Right lobe of liver (tissue), 6 donors: ENCODE measurements around the gene STX8. TPM values are rescaled to one million over a fixed set of nuclear protein-coding genes. Genes with fewer than 3 reads are reported as not detected.
A peak's percentile ranks its signal among the peaks of the same experiment; 100 is the strongest.
"Not testable (repeated sequence)": the region's sequence is repeated elsewhere in the genome, so short reads cannot be mapped to it uniquely, and the experiment has no call there.

ENCODE experiments used
- ATAC-seq, 4 donors: fragments of 200-7000 bp; cut with Tn5 transposase; one replicate each; pipeline ENCODE4 v1.9.1; 2020; ENCODE audit warnings: mild to moderate bottlenecking in 4 of 4, moderate library complexity in 4 of 4
- DNase-seq, 3 donors: peaks; one replicate each; pipeline ENCODE4 v3.0.0-alpha.2; 2020
- H3K27ac ChIP-seq, 3 donors: fragments of 200-600 bp; one replicate each; pipeline ENCODE4 v1.8.0; 2022
- H3K27me3 ChIP-seq, 2 donors: fragments of 200-600 bp; one replicate each; pipeline ENCODE4 v1.8.0; 2022
- H3K36me3 ChIP-seq, 4 donors: fragments of 200-600 bp; sonication (generic) in 1 of 4; one replicate each; pipeline versions ENCODE4 v1.5.1 to v1.8.0; 2017 to 2022; ENCODE audit warnings: control low read depth in 1 of 4
- H3K4me1 ChIP-seq, 4 donors: fragments of 200-600 bp; sonication (generic) in 1 of 4; one replicate each; pipeline versions ENCODE4 v1.5.1 to v1.8.0; 2017 to 2022; ENCODE audit warnings: control low read depth in 1 of 4
- H3K4me3 ChIP-seq, 3 donors: fragments of 200-600 bp; one replicate each; pipeline ENCODE4 v1.8.0; 2022
- H3K9me3 ChIP-seq, 4 donors: fragments of 200-600 bp; sonication (generic) in 1 of 4; one replicate each; pipeline versions ENCODE4 v1.5.1 to v1.8.0; 2017 to 2022; ENCODE audit warnings: control low read depth in 1 of 4
- POLR2A ChIP-seq: fragments of 450-650 bp; IDR thresholded peaks from one replicate; pipeline ENCODE4 v1.6.1; 2017; ENCODE audit warnings: antibody characterized with exemption, mild to moderate bottlenecking
- WGBS: methylation state at CpG from one replicate; pipeline ENCODE4 v1.1.6; 2018; ENCODE audit warnings: low coverage, low lambda C conversion rate; ENCODE audit not compliant: insufficient coverage; ENCODE audit errors: missing lambda C conversion rate; 5-methylcytosine and 5-hydroxymethylcytosine counted together
- intact Hi-C, 2 donors: fragments of 100-400 bp; cut with DNase I; formaldehyde crosslinking; loops; one replicate each; pipeline versions ENCODE4 v1.11.2 to v1.14.1; 2022
- total RNA-seq, 6 experiments: library from RNA; depleted of rRNA in 2 of 6; stranded (reverse); fragments of >200 nt in 2 of 6; fragmentation: NEBNext Ultra II Directional in 3 of 6; extraction: Animal tissue kit (Norgen Biotek cat#: 25700) in 3 of 6; gene quantifications; one replicate each; pipeline versions ENCODE4 v1.1.0 to v1.2.4, GENCODE V29; 2016 to 2023
- TF ChIP-seq, protein P1 (sequence below), 4 donors: fragments of 200-600 bp in 3 of 4; fragments of 450-650 bp in 1 of 4; IDR thresholded peaks; one replicate each; pipeline versions ENCODE4 v1.5.1 to v1.8.0; 2016 to 2022; ENCODE audit warnings: antibody characterized with exemption in 4 of 4, mild to moderate bottlenecking in 2 of 4
- donor health status: DM: no; HTN: yes; CAD: no.
- donor health status: DM: no; HTN: no; CAD: no.
- donor health status: DM: no; HTN: no; CAD: no.
- donor health status: DM: no; HTN: yes; CAD: no.
- donor health status: DM: no; HTN: yes; CAD: no.

The STX8 gene
- total RNA-seq, 6 experiments from 2014 or later = 20.6 to 35.3 (median 27.7) TPM

- H3K4me3 ChIP-seq = no peak overlapping the region
- no peaks in the 10 kb centered on the region for H3K4me1 ChIP-seq
- DNase-seq = peak in 1 of 3 donors; percentile 14
- intact Hi-C loops = no loop called here
- no peaks in the 10 kb centered on the region for H3K9me3 ChIP-seq
- 80% methylated on average over 12 of the region's 16 CpGs for WGBS
- H3K27ac ChIP-seq = no peak overlapping the region
- no peaks in the 10 kb centered on the region for H3K36me3 ChIP-seq
- TF ChIP-seq, protein P1, sequence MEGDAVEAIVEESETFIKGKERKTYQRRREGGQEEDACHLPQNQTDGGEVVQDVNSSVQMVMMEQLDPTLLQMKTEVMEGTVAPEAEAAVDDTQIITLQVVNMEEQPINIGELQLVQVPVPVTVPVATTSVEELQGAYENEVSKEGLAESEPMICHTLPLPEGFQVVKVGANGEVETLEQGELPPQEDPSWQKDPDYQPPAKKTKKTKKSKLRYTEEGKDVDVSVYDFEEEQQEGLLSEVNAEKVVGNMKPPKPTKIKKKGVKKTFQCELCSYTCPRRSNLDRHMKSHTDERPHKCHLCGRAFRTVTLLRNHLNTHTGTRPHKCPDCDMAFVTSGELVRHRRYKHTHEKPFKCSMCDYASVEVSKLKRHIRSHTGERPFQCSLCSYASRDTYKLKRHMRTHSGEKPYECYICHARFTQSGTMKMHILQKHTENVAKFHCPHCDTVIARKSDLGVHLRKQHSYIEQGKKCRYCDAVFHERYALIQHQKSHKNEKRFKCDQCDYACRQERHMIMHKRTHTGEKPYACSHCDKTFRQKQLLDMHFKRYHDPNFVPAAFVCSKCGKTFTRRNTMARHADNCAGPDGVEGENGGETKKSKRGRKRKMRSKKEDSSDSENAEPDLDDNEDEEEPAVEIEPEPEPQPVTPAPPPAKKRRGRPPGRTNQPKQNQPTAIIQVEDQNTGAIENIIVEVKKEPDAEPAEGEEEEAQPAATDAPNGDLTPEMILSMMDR (IDR thresholded peaks at IDR 0.05) = no peak
- no peak for TF ChIP-seq POLR2A
- ATAC-seq = no peak
- no peaks in the 10 kb centered on the region for H3K27me3 ChIP-seq
Observed at GRCh38 chr17:9465210-9465921, 110.3 kb downstream of the STX8 start.

DNA sequence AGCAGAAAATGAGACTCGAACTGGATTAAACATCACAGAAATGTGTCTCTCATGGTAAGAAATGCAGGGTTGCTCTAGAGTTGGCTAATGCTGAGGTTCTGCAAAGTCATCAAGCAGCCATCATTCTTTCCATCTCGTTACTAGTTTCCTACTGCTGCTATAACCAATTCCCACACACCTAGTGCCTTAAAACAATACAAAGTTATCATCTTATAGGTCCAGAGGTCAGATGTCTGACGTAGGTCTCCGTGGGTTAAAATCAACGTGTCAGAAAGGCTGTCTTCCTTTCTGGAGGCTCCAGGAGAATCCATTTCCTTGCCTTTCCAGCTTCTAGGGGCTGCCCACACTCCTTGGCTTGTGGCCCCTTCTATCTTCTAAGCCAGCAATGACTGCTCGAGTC is 118.6 kb downstream of the STX8 start:
- intact Hi-C loops = no loop called here
- no peak overlapping the region for H3K27ac ChIP-seq

GRCh38 chr17:9456330-9456729 is 119.3 kb downstream of the STX8 start:
- intact Hi-C loops = no loop called here
- TF ChIP-seq, protein P1 (IDR thresholded peaks at IDR 0.05) = no peak
- no peak for TF ChIP-seq POLR2A
- Histone ChIP-seq H3K36me3 (no peaks in the 10 kb centered on the region), H3K4me1 (peaks cover 0 to 9% (median 0%) of the 10 kb centered on the region in 4 donors), H3K4me3 (no peak overlapping the region), H3K9me3 (no peaks in the 10 kb centered on the region), H3K27ac (no peak overlapping the region), H3K27me3 (no peaks in the 10 kb centered on the region)
- DNase-seq = peak in 2 of 3 donors; percentile 35 to 67
- whole genome bisulfite sequencing = 0% methylated on average over 1 of the region's 1 CpG
- peak; percentile 88 to 98 (median 94) for ATAC-seq

More for the DNA sequence above, 118.6 kb downstream of the STX8 start:
- H3K27me3 ChIP-seq = no peaks in the 10 kb centered on the region
- WGBS = 97% methylated on average over 6 of the region's 6 CpGs
- ATAC-seq (no peak), DNase-seq (no peak)
- H3K9me3 ChIP-seq = no peaks in the 10 kb centered on the region
- H3K4me1 ChIP-seq = peaks cover 0 to 9% (median 0%) of the 10 kb centered on the region in 4 donors
- no peak for TF ChIP-seq POLR2A
- TF ChIP-seq, protein P1 (IDR thresholded peaks at IDR 0.05) = no peak
- H3K36me3 ChIP-seq = no peaks in the 10 kb centered on the region
- no peak overlapping the region for H3K4me3 ChIP-seq

- Histone ChIP-seq H3K4me1 (peaks cover 0 to 9% (median 0%) of the 10 kb centered on the region in 4 donors), H3K27ac (no peak overlapping the region), H3K9me3 (no peaks in the 10 kb centered on the region), H3K27me3 (no peaks in the 10 kb centered on the region), H3K4me3 (no peak overlapping the region), H3K36me3 (no peaks in the 10 kb centered on the region)
- TF ChIP-seq, protein P1 (IDR thresholded peaks at IDR 0.05) = no peak
- TF ChIP-seq POLR2A = no peak
- WGBS = 100% methylated on average over 1 of the region's 1 CpG
- ATAC-seq = peak in 1 of 4 donors; percentile 58
- DNase-seq = no peak
- intact Hi-C loops = no loop called here
Observed at GRCh38 chr17:9451934-9452333, 123.7 kb downstream of the STX8 start.

DNA sequence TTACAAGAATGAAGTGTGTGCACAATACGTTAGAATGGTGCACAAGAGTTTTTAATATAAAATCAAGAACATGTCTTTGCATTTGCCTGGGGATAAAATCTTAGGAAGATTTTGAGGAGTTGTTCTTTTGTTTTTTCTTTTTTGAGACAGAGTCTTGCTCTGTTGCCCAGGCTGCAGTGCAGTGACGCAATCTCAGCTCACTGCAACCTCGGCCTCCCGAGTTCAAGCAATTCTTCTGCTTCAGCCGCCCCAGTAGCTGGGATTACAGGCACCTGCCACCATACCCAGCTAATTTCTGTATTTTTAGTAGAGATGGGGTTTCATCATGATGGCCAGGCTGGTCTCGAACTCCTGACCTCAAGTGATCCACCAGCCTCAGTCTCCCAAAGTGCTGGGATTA is 128.3 kb downstream of the STX8 start:
- 94% methylated on average over 4 of the region's 6 CpGs for WGBS
- H3K27me3 ChIP-seq, H3K4me3 ChIP-seq, H3K9me3 ChIP-seq, H3K4me1 ChIP-seq, H3K36me3 ChIP-seq, ATAC-seq, intact Hi-C loops, DNase-seq, H3K27ac ChIP-seq: not testable (repeated sequence)
